HG02870 (cell line): Measurements from ENCODE around the gene VAPA.

Source experiments
- ATAC-seq: cut with Tn5 transposase; IDR thresholded peaks from one replicate; pipeline ENCODE4 v1.9.1; 2021; ENCODE audit warnings: mild to moderate bottlenecking, moderate library complexity; ENCODE audit not compliant: unreplicated experiment

The VAPA gene

DNA sequence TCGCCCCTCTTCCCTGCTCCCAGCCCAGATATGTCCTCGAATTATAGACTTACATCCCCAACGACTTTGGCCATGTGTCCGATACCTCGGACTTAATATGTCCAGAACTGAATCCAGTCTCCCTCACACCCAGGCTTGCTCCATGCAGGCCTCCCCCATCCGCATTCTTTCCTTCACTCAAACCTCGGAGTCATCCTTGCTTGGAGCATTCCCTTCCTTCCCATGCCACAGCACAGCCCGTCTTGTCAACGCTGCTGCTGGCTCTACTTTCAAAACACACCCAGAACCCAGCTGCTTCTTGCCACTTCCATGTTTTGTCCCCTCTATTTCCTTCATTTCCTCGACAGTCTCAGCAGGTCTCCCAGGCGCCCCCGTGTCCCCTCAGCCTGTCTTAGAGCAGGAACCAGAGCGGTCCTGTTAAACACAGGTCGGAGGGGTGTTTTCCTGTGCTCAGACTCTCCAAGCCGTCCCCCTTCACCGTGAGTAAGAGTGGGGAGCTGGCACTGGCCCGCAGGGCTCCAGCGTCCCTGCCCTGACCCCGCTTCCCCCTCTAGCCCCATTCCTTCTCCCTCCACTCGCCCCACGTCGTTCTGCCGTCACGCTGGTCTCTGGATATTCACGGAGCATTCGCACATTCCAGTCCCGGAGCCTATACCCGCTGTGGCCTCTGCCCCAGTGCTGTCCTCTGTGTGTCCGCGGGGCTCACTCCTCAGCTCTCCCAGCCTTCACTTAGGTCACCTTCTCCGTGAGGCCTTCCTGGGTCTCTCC is 54.4 kb downstream of the VAPA start:
- ATAC-seq, result no peak

DNA sequence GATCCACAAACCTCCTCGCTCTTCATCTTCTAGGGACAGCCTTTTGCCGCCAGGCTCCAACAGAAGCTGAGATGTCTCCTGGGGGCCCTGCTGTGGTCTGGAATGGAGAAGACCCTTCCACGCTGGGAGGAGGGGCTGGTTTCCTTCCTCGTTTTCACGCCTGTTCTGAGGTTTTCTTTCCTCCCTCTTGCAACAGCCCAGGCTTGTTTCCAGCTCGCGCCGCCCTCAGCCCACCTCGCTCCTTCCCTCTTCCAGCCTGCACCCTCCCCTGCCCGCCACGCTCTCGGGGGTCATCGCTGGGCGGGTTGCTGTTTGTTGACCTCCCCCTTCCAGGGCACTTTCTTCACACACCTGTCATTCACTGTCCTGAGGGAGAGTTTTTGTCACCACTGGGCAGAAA is 55.4 kb downstream of the VAPA start:
- ATAC-seq, result no peak

DNA sequence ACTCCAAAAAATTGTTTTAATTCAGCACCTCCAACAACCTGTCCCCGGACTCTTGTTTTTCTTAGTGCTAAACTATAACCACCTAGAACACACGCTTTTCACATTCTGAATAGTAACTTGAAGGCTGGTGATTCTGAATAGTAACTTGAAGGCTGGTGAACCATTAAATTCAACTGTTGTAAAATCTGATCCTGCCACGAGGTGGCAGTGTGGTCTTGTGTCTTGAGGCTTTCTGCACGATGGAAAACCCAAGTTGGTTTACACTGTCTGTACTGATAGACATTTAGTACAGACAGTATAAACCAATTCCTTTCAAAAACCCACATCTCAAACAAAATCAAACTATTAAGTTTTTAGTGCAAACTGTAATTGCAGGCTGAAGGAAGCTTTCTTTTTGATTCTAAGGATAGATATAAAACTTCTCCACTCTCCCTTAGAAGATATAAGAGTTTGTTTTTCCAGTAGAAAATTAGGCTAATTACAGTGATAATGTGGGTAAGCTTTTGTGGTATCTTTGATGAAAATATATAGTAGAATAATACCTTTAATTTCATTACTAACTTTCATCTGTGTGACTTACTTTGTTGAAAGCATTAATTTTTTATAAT is 57.6 kb downstream of the VAPA start:
- no peak for ATAC-seq

DNA sequence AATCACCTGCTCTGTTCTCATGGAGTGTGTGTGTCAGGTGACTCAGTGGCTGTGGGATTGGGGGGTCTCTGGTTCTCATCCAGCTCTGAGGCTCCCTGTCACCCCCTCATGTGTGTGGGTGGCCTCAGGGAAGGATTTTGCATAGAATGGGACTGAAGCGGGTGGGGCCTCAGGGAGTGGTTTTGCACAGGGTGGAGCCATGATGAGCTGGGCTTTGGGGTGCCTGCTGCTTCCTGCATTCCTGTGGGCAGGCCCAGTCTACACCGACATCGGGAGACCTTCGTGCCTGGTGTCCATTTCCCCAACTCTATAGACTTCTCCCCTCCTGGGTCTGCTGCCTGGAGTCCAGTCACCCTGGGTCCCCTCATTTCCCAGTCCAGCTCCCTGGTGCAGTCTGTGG is 59.7 kb downstream of the VAPA start:
- ATAC-seq, result no peak

DNA sequence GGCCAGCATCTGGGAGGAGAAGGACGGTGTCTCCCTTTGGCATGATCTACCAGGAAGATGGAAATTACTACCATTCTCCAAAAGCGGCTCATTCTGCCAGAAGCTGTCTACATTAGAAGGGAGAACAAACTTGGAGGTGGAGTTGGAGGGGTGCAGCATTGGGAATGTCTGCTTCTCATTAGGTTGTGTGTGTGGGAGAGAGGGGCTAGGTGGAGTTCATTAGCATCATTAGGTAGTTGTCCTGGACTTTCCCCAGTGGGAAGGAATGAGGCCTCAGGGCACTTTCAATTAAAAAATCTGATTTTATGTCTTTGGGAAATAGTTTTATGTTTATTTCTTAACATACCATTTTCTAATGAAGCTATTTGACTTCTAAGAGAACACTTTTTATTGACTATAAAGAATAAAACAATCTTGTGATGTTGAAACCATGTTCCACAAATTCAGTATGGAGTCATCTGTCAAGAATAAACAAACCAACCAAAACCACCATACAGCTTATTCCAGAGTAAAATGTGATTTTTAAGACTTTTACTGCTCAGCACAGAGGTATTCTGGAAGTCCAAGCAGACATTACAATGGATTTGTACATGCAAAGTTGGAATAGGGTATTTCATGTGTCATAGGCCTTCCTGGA is 60.6 kb downstream of the VAPA start:
- no peak for ATAC-seq

- no peak for ATAC-seq
These were observed 61.8 kb downstream of the VAPA start for GRCh38 chr18:9975658-9976057.

DNA sequence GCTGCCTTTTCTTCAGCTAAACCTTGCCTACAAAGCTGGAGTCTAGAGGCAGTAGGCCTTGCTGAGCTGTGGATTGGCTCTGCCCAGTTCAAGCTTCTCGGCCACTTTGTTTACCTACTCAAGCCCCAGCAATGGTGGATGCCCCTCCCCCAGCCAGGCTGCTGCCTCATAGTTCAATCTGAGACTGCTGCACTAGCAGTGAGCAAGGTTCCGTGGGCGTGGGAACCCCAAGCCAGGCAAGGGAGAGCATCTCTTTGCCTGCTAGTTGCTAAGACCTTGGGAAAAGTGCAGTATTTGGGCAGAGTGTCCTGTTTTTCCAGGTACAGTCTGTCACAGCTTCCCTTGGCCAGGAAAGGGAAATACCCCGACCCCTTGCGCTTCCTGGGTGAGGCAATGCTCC is 68.9 kb downstream of the VAPA start:
- ATAC-seq, result no peak

DNA sequence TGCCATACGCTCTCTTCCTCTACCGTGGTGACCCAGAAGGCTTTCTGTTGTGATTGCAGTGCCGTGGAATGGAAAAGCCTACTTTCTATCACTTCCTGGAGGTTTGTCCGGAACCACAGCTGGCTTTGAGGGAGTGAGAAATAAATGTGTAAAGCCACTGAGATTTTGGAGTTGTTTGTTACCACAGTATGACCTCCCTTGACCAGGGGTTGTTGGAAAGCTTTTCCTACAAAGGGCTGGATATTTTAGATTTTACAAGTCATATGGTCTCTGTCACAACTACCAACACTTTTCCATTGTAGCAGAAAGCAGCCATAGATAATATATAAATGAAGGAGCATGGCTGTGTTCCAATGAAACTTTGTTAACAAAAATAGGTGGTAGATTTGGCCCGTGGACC is 70.3 kb downstream of the VAPA start:
- ATAC-seq, result no peak

DNA sequence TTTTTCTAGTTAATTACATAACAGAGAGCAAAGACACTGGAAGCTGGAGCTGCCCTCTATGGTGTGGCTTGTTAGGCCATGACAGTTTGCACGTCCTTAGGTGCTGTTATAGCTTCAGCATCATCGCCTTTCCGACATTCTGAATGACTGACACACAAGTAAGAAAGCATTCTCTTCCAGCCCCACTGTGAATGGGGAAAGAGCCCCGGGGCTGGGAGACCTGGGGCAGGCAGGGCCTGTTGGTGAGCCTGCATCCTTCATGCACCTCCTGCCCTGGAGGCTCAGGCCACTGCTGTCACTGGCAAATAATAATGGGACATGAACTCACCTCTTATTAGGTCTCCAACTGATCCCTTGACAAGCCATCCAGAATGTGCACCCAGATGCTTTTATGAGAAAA is 71.8 kb downstream of the VAPA start:
- ATAC-seq, result no peak

DNA sequence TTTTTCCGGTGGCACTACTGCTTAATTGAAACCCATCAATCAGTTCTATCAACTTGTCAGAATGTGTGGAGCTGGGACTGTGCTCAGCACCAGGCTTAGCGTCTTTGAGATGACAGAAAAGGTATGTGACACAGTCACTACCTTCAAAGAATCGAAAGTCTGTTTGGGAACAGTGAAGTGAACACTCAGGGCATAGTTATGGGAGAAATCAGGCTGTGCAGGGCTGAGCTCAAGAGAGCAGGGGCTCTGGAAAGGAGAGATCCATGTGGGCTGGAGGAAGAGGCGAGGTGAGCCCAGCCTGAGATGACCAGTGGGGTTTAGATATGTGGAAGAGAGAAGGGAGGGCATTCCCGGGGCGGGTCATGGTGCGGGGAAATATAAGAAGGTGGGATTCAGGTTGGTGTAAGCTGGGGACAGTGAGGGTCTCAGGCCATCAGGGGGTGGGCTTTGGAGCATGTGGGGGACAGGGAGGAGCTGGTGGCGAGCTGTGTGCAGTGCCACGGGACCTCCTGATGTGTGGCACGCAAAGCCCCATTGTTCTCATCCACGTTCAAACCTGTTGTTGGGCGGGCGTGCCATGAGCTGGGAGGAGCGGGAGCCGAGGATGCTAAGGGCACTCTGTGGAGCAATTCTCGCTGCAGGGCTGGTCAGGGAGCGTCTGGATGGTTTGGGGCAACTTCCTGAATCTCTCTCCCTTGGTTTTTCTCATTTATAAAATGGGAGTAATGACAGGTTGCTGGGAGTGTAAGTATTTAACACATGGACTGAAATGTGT is 72.5 kb downstream of the VAPA start:
- no peak for ATAC-seq

DNA sequence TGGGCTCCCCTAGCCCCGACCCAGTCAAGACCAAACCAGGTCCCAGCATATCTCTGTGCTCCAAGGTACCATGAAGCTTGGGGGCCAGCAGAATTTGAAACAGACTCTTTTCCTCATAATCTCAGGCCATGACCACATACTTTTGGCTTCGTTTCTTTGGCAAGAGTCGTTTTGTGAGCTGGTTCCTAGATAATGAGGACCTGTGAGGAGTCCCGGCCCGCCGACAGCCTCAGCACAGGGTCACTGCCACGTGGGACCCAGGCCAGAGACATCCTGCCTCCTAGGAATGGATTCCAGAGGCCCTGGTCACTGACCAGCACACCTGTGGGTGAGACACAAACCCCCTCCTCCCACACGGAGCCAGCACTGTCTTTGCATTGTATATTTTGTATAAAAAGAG is 73.5 kb downstream of the VAPA start:
- no peak for ATAC-seq

GRCh38 chr18:9987931-9988330 is 74.1 kb downstream of the VAPA start:
- no peak for ATAC-seq

GRCh38 chr18:9988665-9989064 is 74.8 kb downstream of the VAPA start:
- ATAC-seq, result no peak

- no peak for ATAC-seq
These were observed 75.7 kb downstream of the VAPA start for GRCh38 chr18:9989481-9989880.

GRCh38 chr18:9991011-9992000 is 77.5 kb downstream of the VAPA start:
- no peak for ATAC-seq

DNA sequence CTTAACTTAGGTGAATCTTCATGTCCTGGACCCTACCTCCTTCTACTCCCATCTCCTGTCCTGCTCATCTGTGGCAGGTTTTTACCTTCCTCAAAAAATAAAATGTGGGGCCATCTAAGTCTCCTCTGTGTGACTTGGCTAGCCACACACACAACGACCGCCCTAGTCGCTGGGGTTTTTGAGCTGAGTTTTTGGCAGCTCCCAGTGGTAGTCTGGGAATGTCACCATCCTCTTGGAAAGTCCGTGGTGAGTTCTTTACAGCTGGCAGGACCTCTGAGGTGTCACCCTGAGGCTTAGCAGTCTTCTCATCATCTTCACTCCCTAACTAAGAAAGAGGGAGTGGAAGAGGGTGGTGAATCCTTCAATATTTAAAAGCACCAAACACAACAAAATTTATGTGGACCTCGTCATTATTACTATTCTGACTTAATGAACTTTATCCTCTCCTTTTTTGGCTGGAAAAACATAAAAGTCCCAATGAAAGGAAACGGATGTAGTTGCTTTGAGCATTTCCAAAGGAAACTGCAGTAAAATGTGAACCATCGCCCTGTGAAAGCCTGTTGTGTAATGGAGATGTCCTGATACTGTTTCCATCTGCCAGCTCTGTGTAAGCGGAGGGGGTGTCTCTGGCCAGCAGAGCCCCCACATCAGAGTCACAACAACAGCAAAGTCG is 78.6 kb downstream of the VAPA start:
- ATAC-seq, result no peak

DNA sequence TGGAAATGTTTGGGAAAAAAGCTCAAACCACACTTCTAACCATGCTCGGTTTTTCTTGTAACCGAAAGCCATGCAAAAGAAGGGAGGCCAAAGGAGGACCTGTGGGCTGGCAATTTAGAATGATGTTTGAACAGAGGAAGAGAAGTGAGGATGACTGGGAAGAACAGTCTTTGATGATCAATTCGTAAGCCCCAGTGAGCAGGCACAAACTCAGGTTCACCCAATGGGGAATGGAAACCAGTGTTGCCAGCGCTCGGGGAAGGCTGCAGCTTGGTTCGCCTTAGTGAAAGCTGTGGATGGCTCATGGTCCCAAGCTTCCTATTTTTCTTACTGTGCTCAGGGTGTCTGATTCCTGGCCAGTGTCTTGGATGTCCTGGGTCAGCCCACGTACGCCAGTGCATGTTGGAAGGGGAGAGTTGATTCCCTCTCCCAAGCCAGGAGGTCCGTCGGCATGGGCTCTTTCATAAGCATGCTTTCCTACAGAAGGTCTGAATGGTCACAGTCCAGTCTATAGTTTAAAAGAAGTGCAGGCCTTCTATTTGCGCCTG is 79.2 kb downstream of the VAPA start:
- ATAC-seq, result no peak

- no peak for ATAC-seq
These were observed 79.8 kb downstream of the VAPA start for GRCh38 chr18:9993521-9994025.

GRCh38 chr18:9994026-9994570 is 80.3 kb downstream of the VAPA start:
- ATAC-seq, result no peak
